ENCODE data around the gene PDCD6IP.
"Not testable (repeated sequence)": the region's sequence is repeated elsewhere in the genome, so short reads cannot be mapped to it uniquely, and the experiment has no call there.

The PDCD6IP gene

GRCh38 chr3:33857701-33858100, 59.3 kb downstream of the PDCD6IP start:
- not testable (repeated sequence) for H3K23ac ChIP-seq (ENCODE audit: low read length); H2BK15ac ChIP-seq (replicated peaks; ENCODE audit: low read depth); H3K56ac ChIP-seq (ENCODE audit: low read length); H3K27ac ChIP-seq (ENCODE audit: low read depth, low read length); H3K4me3 ChIP-seq (ENCODE audit: low read length); H2AK5ac ChIP-seq (ENCODE audit: low read length); H3K4ac ChIP-seq (ENCODE audit: low read depth, low read length); DNase-seq; H2BK120ac ChIP-seq (ENCODE audit: low read depth, low read length); H3K79me2 ChIP-seq (ENCODE audit: control insufficient read depth, insufficient read depth, low read length); H3K27me3 ChIP-seq (ENCODE audit: insufficient read depth, low read length, poor library complexity); H2BK5ac ChIP-seq (ENCODE audit: low read length); H4K8ac ChIP-seq (ENCODE audit: low read depth, low read length); H4K5ac ChIP-seq (ENCODE audit: low read length); H3K9ac ChIP-seq (ENCODE audit: low read length); H3K79me1 ChIP-seq (ENCODE audit: low read length); H3K4me2 ChIP-seq (ENCODE audit: low read length); H3K4me1 ChIP-seq (ENCODE audit: control insufficient read depth, low read depth, low read length); H3K18ac ChIP-seq (ENCODE audit: low read length); H3K36me3 ChIP-seq (ENCODE audit: control insufficient read depth, insufficient read depth, low read length)
- WGBS (ENCODE audit: extremely low coverage, insufficient coverage, low lambda C conversion rate) = no CpG with 5 or more reads among the region's 1 CpG

DNA sequence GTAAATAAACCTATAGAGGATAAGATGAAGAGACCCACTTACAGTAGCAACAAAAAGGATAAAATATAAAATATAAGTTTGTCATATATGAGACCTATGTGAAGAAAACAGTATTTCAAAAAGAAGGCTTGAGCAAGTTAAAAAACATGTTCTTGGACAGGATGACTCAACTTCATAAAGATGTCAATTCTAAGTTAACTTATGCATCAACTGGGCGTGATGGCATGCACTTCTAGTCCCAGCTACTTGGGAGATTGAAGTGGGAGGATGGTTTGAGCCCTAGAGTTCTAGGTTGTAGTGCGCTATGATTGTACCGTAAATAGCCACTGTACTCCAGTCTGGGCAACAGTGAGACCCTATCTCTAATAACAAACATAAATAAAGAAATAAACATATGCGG, 59.7 kb downstream of the PDCD6IP start:
- H2BK15ac ChIP-seq (replicated peaks; ENCODE audit: low read depth) = no peak overlapping the region
- no peaks in the 10 kb centered on the region for H3K79me1 ChIP-seq (ENCODE audit: low read length)
- H3K4me3 ChIP-seq (ENCODE audit: low read length) = no peak overlapping the region
- no peak for DNase-seq
- H3K18ac ChIP-seq (ENCODE audit: low read length) = no peak overlapping the region
- H4K5ac ChIP-seq (ENCODE audit: low read length) = no peak overlapping the region
- no peak overlapping the region for H3K4me2 ChIP-seq (ENCODE audit: low read length)
- no peak overlapping the region for H3K4ac ChIP-seq (ENCODE audit: low read depth, low read length)
- H3K56ac ChIP-seq (ENCODE audit: low read length) = no peak overlapping the region
- no peak overlapping the region for H2AK5ac ChIP-seq (ENCODE audit: low read length)
- H3K36me3 ChIP-seq (ENCODE audit: control insufficient read depth, insufficient read depth, low read length) = no peaks in the 10 kb centered on the region
- H3K27me3 ChIP-seq (ENCODE audit: insufficient read depth, low read length, poor library complexity) = no peaks in the 10 kb centered on the region
- no peaks in the 10 kb centered on the region for H3K4me1 ChIP-seq (ENCODE audit: control insufficient read depth, low read depth, low read length)
- no peak overlapping the region for H3K9ac ChIP-seq (ENCODE audit: low read length)
- H4K8ac ChIP-seq (ENCODE audit: low read depth, low read length) = no peak overlapping the region
- no peak overlapping the region for H2BK5ac ChIP-seq (ENCODE audit: low read length)
- H2BK120ac ChIP-seq (ENCODE audit: low read depth, low read length) = no peak overlapping the region
- H3K79me2 ChIP-seq (ENCODE audit: control insufficient read depth, insufficient read depth, low read length) = no peaks in the 10 kb centered on the region
- H3K27ac ChIP-seq (ENCODE audit: low read depth, low read length) = no peak overlapping the region
- H3K23ac ChIP-seq (ENCODE audit: low read length) = no peak overlapping the region
- no CpG with 5 or more reads among the region's 4 CpGs for WGBS (ENCODE audit: extremely low coverage, insufficient coverage, low lambda C conversion rate)

- H3K23ac ChIP-seq (ENCODE audit: low read length) = no peak overlapping the region
- no peak overlapping the region for H2AK5ac ChIP-seq (ENCODE audit: low read length)
- H3K36me3 ChIP-seq (ENCODE audit: control insufficient read depth, insufficient read depth, low read length) = peaks cover 2% of the 10 kb centered on the region
- H3K27ac ChIP-seq (ENCODE audit: low read depth, low read length) = no peak overlapping the region
- no peak overlapping the region for H3K18ac ChIP-seq (ENCODE audit: low read length)
- H3K79me1 ChIP-seq (ENCODE audit: low read length) = no peaks in the 10 kb centered on the region
- H2BK15ac ChIP-seq (replicated peaks; ENCODE audit: low read depth) = no peak overlapping the region
- no peak overlapping the region for H2BK5ac ChIP-seq (ENCODE audit: low read length)
- H3K56ac ChIP-seq (ENCODE audit: low read length) = no peak overlapping the region
- H2BK120ac ChIP-seq (ENCODE audit: low read depth, low read length) = no peak overlapping the region
- H3K27me3 ChIP-seq (ENCODE audit: insufficient read depth, low read length, poor library complexity) = no peaks in the 10 kb centered on the region
- no peak for DNase-seq
- no peak overlapping the region for H4K5ac ChIP-seq (ENCODE audit: low read length)
- H3K4ac ChIP-seq (ENCODE audit: low read depth, low read length) = no peak overlapping the region
- H3K4me3 ChIP-seq (ENCODE audit: low read length) = no peak overlapping the region
- no peaks in the 10 kb centered on the region for H3K79me2 ChIP-seq (ENCODE audit: control insufficient read depth, insufficient read depth, low read length)
- H4K8ac ChIP-seq (ENCODE audit: low read depth, low read length) = no peak overlapping the region
- no peak overlapping the region for H3K9ac ChIP-seq (ENCODE audit: low read length)
- no CpG with 5 or more reads among the region's 4 CpGs for WGBS (ENCODE audit: extremely low coverage, insufficient coverage, low lambda C conversion rate)
- H3K4me1 ChIP-seq (ENCODE audit: control insufficient read depth, low read depth, low read length) = no peaks in the 10 kb centered on the region
- H3K4me2 ChIP-seq (ENCODE audit: low read length) = no peak overlapping the region
Measured at GRCh38 chr3:33860373-33861050, 62.1 kb downstream of the PDCD6IP start.

DNA sequence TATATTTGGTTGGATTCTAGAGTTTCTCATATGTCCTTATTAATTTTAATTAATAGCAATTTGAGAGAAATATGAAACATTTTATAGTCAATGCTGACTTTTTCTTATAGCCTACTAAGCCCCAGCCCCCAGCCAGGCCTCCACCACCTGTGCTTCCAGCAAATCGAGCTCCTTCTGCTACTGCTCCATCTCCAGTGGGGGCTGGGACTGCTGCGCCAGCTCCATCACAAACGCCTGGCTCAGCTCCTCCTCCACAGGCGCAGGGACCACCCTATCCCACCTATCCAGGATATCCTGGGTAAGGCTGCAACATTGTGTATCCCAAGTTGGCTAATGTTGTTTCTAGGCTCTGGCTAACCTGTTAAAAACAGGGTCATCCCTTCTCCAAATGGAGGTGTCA, 66.7 kb downstream of the PDCD6IP start:
- H3K4me2 ChIP-seq (ENCODE audit: low read length) = no peak overlapping the region
- H3K79me2 ChIP-seq (ENCODE audit: control insufficient read depth, insufficient read depth, low read length) = no peaks in the 10 kb centered on the region
- no peaks in the 10 kb centered on the region for H3K27me3 ChIP-seq (ENCODE audit: insufficient read depth, low read length, poor library complexity)
- no peak overlapping the region for H3K27ac ChIP-seq (ENCODE audit: low read depth, low read length)
- no peak overlapping the region for H4K8ac ChIP-seq (ENCODE audit: low read depth, low read length)
- no peak overlapping the region for H2BK120ac ChIP-seq (ENCODE audit: low read depth, low read length)
- H3K36me3 ChIP-seq (ENCODE audit: control insufficient read depth, insufficient read depth, low read length) = peaks cover 2% of the 10 kb centered on the region
- no peak overlapping the region for H2BK5ac ChIP-seq (ENCODE audit: low read length)
- WGBS (ENCODE audit: extremely low coverage, insufficient coverage, low lambda C conversion rate) = no CpG with 5 or more reads among the region's 4 CpGs
- H3K18ac ChIP-seq (ENCODE audit: low read length) = no peak overlapping the region
- H2AK5ac ChIP-seq (ENCODE audit: low read length) = no peak overlapping the region
- H2BK15ac ChIP-seq (replicated peaks; ENCODE audit: low read depth) = no peak overlapping the region
- H4K5ac ChIP-seq (ENCODE audit: low read length) = no peak overlapping the region
- no peak overlapping the region for H3K56ac ChIP-seq (ENCODE audit: low read length)
- DNase-seq = no peak
- H3K4me1 ChIP-seq (ENCODE audit: control insufficient read depth, low read depth, low read length) = no peaks in the 10 kb centered on the region
- H3K9ac ChIP-seq (ENCODE audit: low read length) = no peak overlapping the region
- H3K4ac ChIP-seq (ENCODE audit: low read depth, low read length) = no peak overlapping the region
- no peak overlapping the region for H3K23ac ChIP-seq (ENCODE audit: low read length)
- no peak overlapping the region for H3K4me3 ChIP-seq (ENCODE audit: low read length)
- no peaks in the 10 kb centered on the region for H3K79me1 ChIP-seq (ENCODE audit: low read length)

GRCh38 chr3:33868309-33868708, 69.9 kb downstream of the PDCD6IP start:
- DNase-seq = no peak
- H2BK15ac ChIP-seq (replicated peaks; ENCODE audit: low read depth) = no peak overlapping the region
- H3K4me3 ChIP-seq (ENCODE audit: low read length) = no peak overlapping the region
- no peaks in the 10 kb centered on the region for H3K27me3 ChIP-seq (ENCODE audit: insufficient read depth, low read length, poor library complexity)
- peaks cover 2% of the 10 kb centered on the region for H3K36me3 ChIP-seq (ENCODE audit: control insufficient read depth, insufficient read depth, low read length)
- no peak overlapping the region for H3K23ac ChIP-seq (ENCODE audit: low read length)
- H3K79me1 ChIP-seq (ENCODE audit: low read length) = no peaks in the 10 kb centered on the region
- H3K9ac ChIP-seq (ENCODE audit: low read length) = no peak overlapping the region
- no peak overlapping the region for H4K8ac ChIP-seq (ENCODE audit: low read depth, low read length)
- no peak overlapping the region for H2BK120ac ChIP-seq (ENCODE audit: low read depth, low read length)
- no peak overlapping the region for H3K27ac ChIP-seq (ENCODE audit: low read depth, low read length)
- H3K18ac ChIP-seq (ENCODE audit: low read length) = no peak overlapping the region
- no peak overlapping the region for H3K4me2 ChIP-seq (ENCODE audit: low read length)
- H3K4ac ChIP-seq (ENCODE audit: low read depth, low read length) = no peak overlapping the region
- H3K4me1 ChIP-seq (ENCODE audit: control insufficient read depth, low read depth, low read length) = no peaks in the 10 kb centered on the region
- no peak overlapping the region for H2AK5ac ChIP-seq (ENCODE audit: low read length)
- WGBS (ENCODE audit: extremely low coverage, insufficient coverage, low lambda C conversion rate) = no CpG with 5 or more reads among the region's 1 CpG
- H2BK5ac ChIP-seq (ENCODE audit: low read length) = no peak overlapping the region
- no peaks in the 10 kb centered on the region for H3K79me2 ChIP-seq (ENCODE audit: control insufficient read depth, insufficient read depth, low read length)
- H3K56ac ChIP-seq (ENCODE audit: low read length) = no peak overlapping the region
- H4K5ac ChIP-seq (ENCODE audit: low read length) = no peak overlapping the region

DNA sequence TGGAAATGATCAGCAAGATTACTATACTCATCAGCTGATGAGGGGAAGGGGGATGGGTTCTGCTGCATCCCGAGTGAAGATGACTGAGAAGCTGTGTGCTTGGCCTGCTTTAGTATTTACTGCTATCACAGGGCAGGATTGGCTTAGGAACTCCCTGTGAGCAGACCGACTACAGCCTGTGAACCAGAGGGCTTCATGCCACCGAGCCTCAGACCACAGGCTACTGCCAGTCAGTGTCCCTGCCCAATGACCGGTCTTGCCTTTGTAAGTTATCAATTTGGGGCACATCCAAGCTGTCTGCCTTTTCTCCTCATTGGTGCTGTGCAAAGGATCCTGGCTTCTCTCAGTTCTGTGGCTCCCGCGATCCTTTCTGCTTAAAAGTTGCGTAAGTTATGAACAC, 71.5 kb downstream of the PDCD6IP start:
- Histone ChIP-seq H4K5ac (ENCODE audit: low read length) (no peak overlapping the region), H3K79me1 (ENCODE audit: low read length) (no peaks in the 10 kb centered on the region), H3K27me3 (ENCODE audit: insufficient read depth, low read length, poor library complexity) (no peaks in the 10 kb centered on the region), H3K4ac (ENCODE audit: low read depth, low read length) (no peak overlapping the region), H3K79me2 (ENCODE audit: control insufficient read depth, insufficient read depth, low read length) (no peaks in the 10 kb centered on the region), H4K8ac (ENCODE audit: low read depth, low read length) (no peak overlapping the region), H3K4me3 (ENCODE audit: low read length) (no peak overlapping the region), H3K4me1 (ENCODE audit: control insufficient read depth, low read depth, low read length) (no peaks in the 10 kb centered on the region), H3K18ac (ENCODE audit: low read length) (no peak overlapping the region), H3K23ac (ENCODE audit: low read length) (no peak overlapping the region), H3K4me2 (ENCODE audit: low read length) (no peak overlapping the region), H3K9ac (ENCODE audit: low read length) (no peak overlapping the region), H3K27ac (ENCODE audit: low read depth, low read length) (no peak overlapping the region), H3K36me3 (ENCODE audit: control insufficient read depth, insufficient read depth, low read length) (peaks cover 2% of the 10 kb centered on the region), H2BK5ac (ENCODE audit: low read length) (no peak overlapping the region), H2BK120ac (ENCODE audit: low read depth, low read length) (no peak overlapping the region), H2AK5ac (ENCODE audit: low read length) (no peak overlapping the region), H3K56ac (ENCODE audit: low read length) (no peak overlapping the region), H2BK15ac (replicated peaks; ENCODE audit: low read depth) (no peak overlapping the region)
- no CpG with 5 or more reads among the region's 7 CpGs for WGBS (ENCODE audit: extremely low coverage, insufficient coverage, low lambda C conversion rate)
- DNase-seq = no peak

All from mesendoderm (in vitro differentiated cells).